Spleen (tissue), 7 donors: ENCODE results near the gene LRBA.

Experiments used
- CTCF ChIP-seq, 11 experiments: fragments of 200-600 bp in 7 of 11; fragments of 450-650 bp in 4 of 11; sonication (generic) in 4 of 11; IDR thresholded peaks in 8 of 11; conservative IDR thresholded peaks in 3 of 11; 1 replicate in 7 of 11; 2 replicates in 4 of 11; pipeline versions ENCODE4 v1.4.0 to v1.8.0; 2016 to 2021; ENCODE audit warnings: antibody characterized with exemption in 11 of 11, inconsistent platforms in 4 of 11, mild to moderate bottlenecking in 1 of 11
- POLR2A ChIP-seq, 3 donors: fragments of 450-650 bp; IDR thresholded peaks; one replicate each; pipeline ENCODE4 v1.5.1; 2017; ENCODE audit warnings: antibody characterized with exemption in 3 of 3, mild to moderate bottlenecking in 1 of 3
- donor health status: DM: no; HTN: no; CAD: no; lungs with moderate emphysema.
- donor health status: DM: no; HTN: no; CAD: no.
- donor health status: DM: no; HTN: no; CAD: no.

GRCh38 chr4:150641612-150642011, 373.5 kb downstream of the LRBA start:
- TF ChIP-seq CTCF (IDR thresholded peaks at IDR 0.05 in 8 of 11, conservative IDR thresholded peaks at IDR 0.05 in 3 of 11) (no peak), POLR2A (IDR thresholded peaks at IDR 0.05) (no peak)
